Activated naive CD4-positive, alpha-beta T cell treated with Interleukin-2 at 50 U/mL for 16 hours (primary cell): ENCODE data around the gene USP7.
"Not testable (repeated sequence)": the region's sequence is repeated elsewhere in the genome, so short reads cannot be mapped to it uniquely, and the experiment has no call there.

Experiments used
- DNase-seq: peaks from one replicate; pipeline ENCODE4 v3.0.0-alpha.2; 2020

USP7 gene

DNA sequence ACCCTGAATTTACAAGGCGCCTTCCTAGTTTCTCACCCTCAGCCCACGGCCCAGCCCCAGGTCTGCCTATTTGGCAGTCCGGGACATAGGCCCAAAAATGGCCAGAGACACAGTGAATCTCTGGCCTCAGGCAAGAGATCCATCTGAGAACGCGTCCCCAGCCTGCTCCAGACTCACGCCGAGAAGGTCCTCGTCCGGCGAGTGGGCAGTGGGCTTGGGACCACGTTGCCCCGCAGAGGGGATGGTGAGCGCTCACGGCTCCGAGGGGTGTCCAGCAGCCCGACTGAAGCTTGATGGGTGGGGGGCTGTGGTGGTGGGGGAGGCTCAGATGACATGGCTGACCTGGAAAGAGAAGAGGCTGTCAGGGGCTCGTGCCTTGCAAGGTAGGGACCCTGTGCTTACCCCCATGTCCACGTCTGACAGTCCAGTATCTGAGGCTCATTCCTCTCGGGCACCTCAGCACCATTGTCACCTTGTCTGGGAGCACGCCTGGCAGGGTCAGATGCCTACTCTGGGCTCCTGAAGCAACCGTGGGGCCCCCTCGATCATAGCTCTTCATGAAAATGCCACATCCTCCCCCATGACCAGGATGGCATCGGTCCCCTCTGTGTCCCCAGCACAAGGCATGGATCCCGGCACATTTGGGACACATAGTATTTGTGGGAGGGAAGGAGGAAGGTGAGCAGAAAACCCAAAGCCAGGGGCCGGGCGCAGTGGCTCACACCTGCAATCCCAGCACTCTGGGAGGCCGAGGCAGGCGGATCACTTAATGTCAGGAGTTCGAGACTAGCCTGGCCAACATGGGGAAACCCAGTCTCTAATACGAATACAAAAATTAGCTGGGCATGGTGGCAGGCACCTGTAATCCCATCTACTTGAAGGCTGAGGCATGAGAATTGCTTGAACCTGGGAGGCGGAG lies 104.5 kb downstream of the USP7 start:
- DNase-seq = no peak

DNA sequence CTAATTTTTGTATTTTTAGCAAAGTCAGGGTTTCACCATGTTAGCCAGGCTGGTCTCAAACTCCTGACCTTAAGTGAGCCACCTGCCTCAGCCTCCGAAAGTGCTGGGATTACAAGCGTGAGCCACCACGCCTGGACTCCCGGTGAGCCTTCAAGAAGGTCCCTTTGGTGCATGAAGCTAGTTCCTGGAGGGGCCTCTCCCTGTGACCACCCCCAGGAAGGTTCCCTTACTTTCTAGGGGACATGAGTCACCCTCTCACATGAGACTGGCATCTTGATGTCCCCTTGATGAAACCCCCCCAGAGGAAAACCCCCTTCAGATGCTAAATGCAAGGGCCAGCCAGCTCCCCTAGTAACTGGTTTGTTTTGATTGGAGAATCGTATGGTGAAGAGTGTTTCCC lies 107.7 kb downstream of the USP7 start:
- no peak for DNase-seq

GRCh38 chr16:8855051-8855786 lies 108.5 kb downstream of the USP7 start:
- no peak for DNase-seq

GRCh38 chr16:8854298-8854948 lies 109.3 kb downstream of the USP7 start:
- no peak for DNase-seq

DNA sequence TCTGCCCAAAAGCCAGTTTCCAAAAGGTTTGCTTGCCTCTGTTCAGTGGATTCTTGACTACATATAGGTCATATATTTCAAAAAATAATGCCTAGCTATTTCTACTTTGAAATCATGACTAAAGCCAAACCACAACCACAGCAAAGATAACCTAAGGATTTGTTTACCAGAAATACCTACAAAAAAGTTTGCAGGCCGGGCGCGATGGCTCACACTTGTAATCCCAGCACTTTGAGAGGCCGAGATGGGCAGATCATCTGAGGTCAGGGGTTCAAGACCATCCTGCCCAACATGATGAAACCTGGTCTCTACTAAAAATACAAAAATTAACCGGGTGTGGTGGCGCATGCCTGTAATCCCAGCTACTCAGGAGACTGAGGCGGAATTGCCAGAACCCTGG lies 110.1 kb downstream of the USP7 start:
- DNase-seq = no peak

DNA sequence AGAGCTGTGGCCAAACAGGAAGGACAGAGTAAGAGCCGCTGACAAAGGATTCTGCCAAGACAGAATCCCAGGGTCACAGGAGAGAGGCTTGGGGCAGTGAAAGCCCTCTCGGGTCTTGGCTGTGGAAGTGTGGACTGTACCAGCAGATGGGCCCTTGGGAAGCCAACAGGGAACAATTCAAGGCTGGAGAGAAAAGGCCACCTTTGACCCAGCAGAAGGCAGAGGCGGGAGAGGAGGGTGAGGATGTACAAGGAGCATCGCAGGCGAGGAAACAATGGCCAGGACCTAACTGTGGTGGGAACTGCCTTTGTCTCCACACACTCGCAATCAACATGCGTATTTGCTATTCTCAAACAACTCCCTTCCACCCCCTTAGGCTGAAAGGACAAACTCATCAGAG lies 110.6 kb downstream of the USP7 start:
- no peak for DNase-seq

- no peak for DNase-seq
Measured at GRCh38 chr16:8852534-8852933, 111.2 kb downstream of the USP7 start.

GRCh38 chr16:8851761-8852403 lies 111.8 kb downstream of the USP7 start:
- DNase-seq = no peak

GRCh38 chr16:8850279-8850885 lies 113.3 kb downstream of the USP7 start:
- no peak for DNase-seq

DNA sequence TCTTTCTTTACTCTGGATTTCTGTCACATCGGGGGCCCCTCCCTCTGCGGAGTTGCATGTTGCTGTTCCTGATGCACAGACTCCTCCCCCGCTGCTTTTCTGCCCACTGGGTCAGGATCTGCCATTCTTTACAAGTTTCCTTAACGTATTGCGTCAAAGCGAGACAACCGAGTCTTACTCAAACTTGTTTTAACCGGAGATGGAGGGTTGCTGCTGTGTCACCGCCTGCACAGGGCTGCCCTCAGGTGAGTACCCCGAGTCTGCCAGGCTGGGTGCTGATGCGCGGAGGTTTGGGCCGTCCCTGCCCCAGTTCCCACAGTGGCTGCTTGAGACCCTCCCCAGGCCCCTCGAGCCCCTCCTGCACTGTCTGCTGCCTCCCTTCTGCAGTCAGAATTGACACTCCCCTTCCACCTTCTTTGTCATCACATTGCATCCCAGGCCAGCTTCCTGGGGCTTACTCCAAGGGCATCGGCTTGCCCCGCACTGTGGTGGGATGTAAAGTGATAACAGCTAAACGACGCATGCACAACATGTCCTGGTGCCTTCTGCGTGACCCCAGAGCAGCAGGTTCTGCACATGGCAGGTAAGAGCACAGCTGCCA lies 114.2 kb downstream of the USP7 start:
- DNase-seq = no peak

DNA sequence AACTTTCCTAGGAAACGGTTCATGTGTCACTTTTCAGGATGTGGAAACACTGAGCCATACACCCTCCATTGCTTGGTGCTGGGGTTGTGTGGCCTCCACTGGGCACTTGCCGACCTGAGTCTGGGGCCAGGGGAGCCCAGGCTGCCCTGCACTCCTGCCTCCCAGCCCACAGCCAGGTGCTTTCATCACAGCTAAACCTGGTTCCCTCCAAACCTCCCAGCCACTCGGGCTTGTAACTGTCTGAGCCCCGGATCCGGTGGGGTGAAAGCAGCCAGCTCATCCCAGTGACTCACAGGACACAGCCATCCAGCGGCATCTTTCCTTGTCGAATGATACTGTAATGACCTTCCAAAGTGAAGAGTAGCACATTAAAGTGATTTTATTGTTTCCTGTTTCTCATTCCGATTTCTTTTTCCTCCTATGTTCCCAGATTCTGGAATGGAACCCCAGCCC lies 114.7 kb downstream of the USP7 start:
- DNase-seq = no peak

DNA sequence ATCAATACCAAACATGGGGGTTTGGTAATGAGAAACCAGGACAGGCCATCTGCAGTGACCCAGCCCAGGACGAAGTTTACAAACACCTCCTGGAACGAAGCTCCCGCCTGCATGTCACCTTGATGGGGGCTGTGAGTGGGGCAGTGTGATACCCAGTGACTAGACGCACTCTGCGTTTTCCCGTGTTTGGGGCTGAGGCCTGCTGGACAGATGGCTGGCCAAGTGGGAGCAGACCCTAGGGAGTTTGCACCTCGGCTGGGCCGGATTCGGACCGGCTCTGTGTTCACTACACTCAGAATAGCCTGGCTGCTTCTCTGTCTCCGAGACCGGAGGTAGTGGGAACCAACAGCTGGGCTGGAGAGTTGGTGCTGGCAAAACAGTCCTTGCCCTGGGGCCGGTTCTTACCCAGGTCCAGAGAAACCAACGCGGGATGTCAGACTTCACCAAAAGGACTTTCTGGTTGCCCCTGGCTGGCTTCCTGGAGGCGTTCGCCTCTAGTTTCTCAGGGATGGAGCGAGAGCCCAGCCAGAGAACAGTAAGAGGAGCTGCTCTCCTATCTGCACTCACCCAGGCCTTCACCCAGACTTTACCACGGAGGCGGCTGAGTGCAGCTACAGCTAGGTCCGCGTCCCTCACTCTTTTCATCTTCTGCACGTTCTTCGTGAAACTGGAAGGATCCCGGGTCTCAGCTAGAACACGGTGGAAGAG lies 115.3 kb downstream of the USP7 start:
- DNase-seq = no peak

DNA sequence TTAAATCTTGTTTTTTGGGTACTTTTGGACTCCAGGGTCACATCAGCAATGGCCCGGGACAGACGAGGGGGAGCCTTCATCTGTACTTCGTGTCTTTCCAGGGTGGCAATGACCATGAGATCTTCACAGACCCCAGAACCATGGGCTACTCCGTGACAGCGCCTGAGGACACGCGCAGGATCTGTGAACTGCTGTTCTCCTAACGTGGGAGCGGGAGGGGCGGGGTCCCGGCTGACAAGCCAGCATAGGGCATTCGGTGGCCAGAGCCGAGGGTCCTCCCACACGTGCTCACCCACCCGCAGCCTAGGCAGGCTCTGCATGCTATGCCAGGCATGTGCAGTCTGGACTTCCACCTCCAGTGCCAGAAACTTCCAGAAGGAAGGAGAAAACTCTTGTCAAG lies 116.1 kb downstream of the USP7 start:
- no peak for DNase-seq

DNA sequence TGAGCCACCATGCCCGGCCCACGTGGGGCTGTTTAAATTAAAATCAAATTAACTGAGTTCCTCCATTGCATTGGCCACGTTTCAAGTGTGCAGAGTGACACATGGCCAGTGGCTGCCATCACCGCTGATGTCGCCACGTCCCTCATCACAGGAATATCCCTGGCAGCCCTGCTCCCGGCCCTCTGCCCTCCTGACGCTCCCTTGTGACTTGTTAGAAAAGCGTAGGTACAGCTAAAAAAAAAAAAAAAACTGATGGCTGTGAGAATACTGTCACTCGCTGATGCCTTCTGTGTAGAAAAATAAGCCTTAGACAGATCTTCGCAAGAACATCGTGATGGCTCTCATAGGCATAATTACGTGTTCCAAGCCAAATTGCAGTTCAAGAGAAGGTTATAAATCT lies 116.6 kb downstream of the USP7 start:
- no peak for DNase-seq

GRCh38 chr16:8846401-8846932 lies 117.2 kb downstream of the USP7 start:
- DNase-seq = no peak

- DNase-seq = no peak
Measured at GRCh38 chr16:8845699-8846298, 117.9 kb downstream of the USP7 start.

DNA sequence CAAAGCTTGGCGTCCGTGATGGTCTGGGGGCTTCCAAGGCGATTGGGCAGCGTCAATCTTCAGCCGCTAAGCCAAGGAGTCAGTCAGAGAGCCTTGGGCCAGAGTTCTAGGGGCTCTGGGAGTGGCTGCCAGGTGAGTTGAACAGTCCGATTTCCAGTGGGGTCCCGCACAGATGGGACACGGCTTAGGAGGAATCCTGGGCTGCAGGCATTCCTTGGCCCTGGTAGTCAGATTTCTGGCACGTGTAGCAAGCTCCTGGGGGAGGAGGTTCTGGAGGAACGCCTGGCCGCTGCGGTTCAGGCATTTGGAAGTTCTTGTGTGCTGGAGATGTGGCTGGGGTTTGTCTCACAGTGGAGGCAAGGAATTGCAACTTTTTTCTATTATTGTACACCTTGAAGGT lies 120.4 kb downstream of the USP7 start:
- not testable (repeated sequence) for DNase-seq
